NCI-H748 (cell line): ENCODE data around the gene IL15RA.
A peak's percentile ranks its signal among the peaks of the same experiment; 100 is the strongest.
"Not testable (repeated sequence)": the region's sequence is repeated elsewhere in the genome, so short reads cannot be mapped to it uniquely, and the experiment has no call there.

Experiments
- DNase-seq: peaks from one replicate; lab custom pipeline; 2025; ENCODE audit not compliant: unreplicated experiment; lab: John Stamatoyannopoulos, UW

Gene IL15RA

GRCh38 chr10:5970527-5970926 lies 6.8 kb downstream of the IL15RA start:
- no peak for DNase-seq

GRCh38 chr10:5970066-5970465 lies 7.3 kb downstream of the IL15RA start:
- DNase-seq: no peak

- DNase-seq: no peak
Observed at GRCh38 chr10:5968681-5969453, 8.5 kb downstream of the IL15RA start.

- DNase-seq: peak; percentile 28
Observed at GRCh38 chr10:5968037-5968680, 9.2 kb downstream of the IL15RA start.

GRCh38 chr10:5965266-5965665 lies 12.1 kb downstream of the IL15RA start:
- DNase-seq: no peak

GRCh38 chr10:5964736-5965135 lies 12.6 kb downstream of the IL15RA start:
- no peak for DNase-seq

GRCh38 chr10:5963591-5963990 lies 13.8 kb downstream of the IL15RA start:
- no peak for DNase-seq

GRCh38 chr10:5963071-5963470 lies 14.3 kb downstream of the IL15RA start:
- DNase-seq: no peak

- DNase-seq: not testable (repeated sequence)
Observed at GRCh38 chr10:5962358-5962940, 14.9 kb downstream of the IL15RA start.

- no peak for DNase-seq
Observed at GRCh38 chr10:5961405-5962100, 15.8 kb downstream of the IL15RA start.

- DNase-seq: not testable (repeated sequence)
Observed at GRCh38 chr10:5960973-5961275, 16.4 kb downstream of the IL15RA start.

GRCh38 chr10:5960070-5960972 lies 17.0 kb downstream of the IL15RA start:
- DNase-seq: no peak

- DNase-seq: no peak
Observed at GRCh38 chr10:5959581-5960069, 17.7 kb downstream of the IL15RA start.

- DNase-seq: no peak
Observed at GRCh38 chr10:5959142-5959541, 18.2 kb downstream of the IL15RA start.

- DNase-seq: no peak
Observed at GRCh38 chr10:5958675-5959074, 18.7 kb downstream of the IL15RA start.

GRCh38 chr10:5958077-5958476 lies 19.3 kb downstream of the IL15RA start:
- no peak for DNase-seq

GRCh38 chr10:5956146-5956936 lies 21.0 kb downstream of the IL15RA start:
- no peak for DNase-seq

- no peak for DNase-seq
Observed at GRCh38 chr10:5953676-5954075, 23.7 kb downstream of the IL15RA start.

GRCh38 chr10:5952731-5953385 lies 24.5 kb downstream of the IL15RA start:
- DNase-seq: no peak
